ENCODE measurements around the gene S100A5.

The S100A5 gene

GRCh38 chr1:153557877-153558276 is 17.1 kb upstream of the S100A5 start:
- Mint-ChIP-seq H3K27ac (no peak overlapping the region), H3K9me3 (no peaks in the 10 kb centered on the region)

GRCh38 chr1:153556348-153556747 is 15.6 kb upstream of the S100A5 start:
- H3K4me1 Mint-ChIP-seq: peaks cover under 1% of the 10 kb centered on the region
- H3K27me3 Mint-ChIP-seq: no peaks in the 10 kb centered on the region
- H3K4me3 Mint-ChIP-seq: no peak overlapping the region
- H3K9me3 Mint-ChIP-seq: no peaks in the 10 kb centered on the region
- ATAC-seq (no peak), DNase-seq (no peak)
- H3K27ac Mint-ChIP-seq: no peak overlapping the region

More at GRCh38 chr1:153557877-153558276, 17.1 kb upstream of the S100A5 start:
- no peak overlapping the region for H3K4me3 Mint-ChIP-seq
- ATAC-seq (no peak), DNase-seq (no peak)
- no peaks in the 10 kb centered on the region for H3K27me3 Mint-ChIP-seq
- H3K4me1 Mint-ChIP-seq: no peaks in the 10 kb centered on the region

GRCh38 chr1:153553830-153554541 is 13.3 kb upstream of the S100A5 start:
- ATAC-seq (no peak), DNase-seq (no peak)
- peak overlapping the region in 1 of 2 donors; percentile 19 for H3K27ac Mint-ChIP-seq
- peaks cover 18% of the 10 kb centered on the region for H3K4me1 Mint-ChIP-seq
- no peaks in the 10 kb centered on the region for H3K9me3 Mint-ChIP-seq
- no peak overlapping the region for H3K4me3 Mint-ChIP-seq
- no peaks in the 10 kb centered on the region for H3K27me3 Mint-ChIP-seq

DNA sequence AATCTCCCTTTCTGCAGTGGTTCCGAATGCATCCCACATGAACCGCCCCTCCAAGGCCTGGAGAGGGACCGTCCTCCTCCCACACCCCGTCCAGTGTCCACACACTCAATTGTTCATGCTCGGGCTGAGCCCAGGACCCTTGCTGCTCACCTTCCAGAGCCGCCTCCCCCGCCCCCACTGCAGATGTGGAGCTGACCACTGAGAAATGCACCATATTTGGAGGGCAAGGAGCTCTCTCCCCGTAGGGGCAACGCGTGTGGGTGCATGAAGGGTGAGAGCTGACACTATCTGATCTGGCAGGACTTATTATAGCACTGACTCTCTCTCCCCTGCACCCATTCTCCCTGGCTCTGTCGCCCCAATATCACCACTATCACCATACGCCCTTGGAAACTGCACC is 12.4 kb upstream of the S100A5 start:
- DNase-seq (no peak), ATAC-seq (no peak)
- H3K4me3 Mint-ChIP-seq: no peak overlapping the region
- H3K9me3 Mint-ChIP-seq: no peaks in the 10 kb centered on the region
- H3K4me1 Mint-ChIP-seq: peaks cover 27% of the 10 kb centered on the region
- H3K27me3 Mint-ChIP-seq: no peaks in the 10 kb centered on the region
- H3K27ac Mint-ChIP-seq: no peak overlapping the region

GRCh38 chr1:153552335-153552734 is 11.6 kb upstream of the S100A5 start:
- ATAC-seq (no peak), DNase-seq (no peak)
- Mint-ChIP-seq H3K27me3 (no peaks in the 10 kb centered on the region), H3K4me3 (no peak overlapping the region), H3K4me1 (peaks cover 31% of the 10 kb centered on the region), H3K27ac (no peak overlapping the region), H3K9me3 (no peaks in the 10 kb centered on the region)

GRCh38 chr1:153550827-153551500 is 10.2 kb upstream of the S100A5 start:
- Mint-ChIP-seq H3K4me3 (no peak overlapping the region), H3K4me1 (peaks cover 45% of the 10 kb centered on the region), H3K27ac (no peak overlapping the region), H3K9me3 (no peaks in the 10 kb centered on the region), H3K27me3 (no peaks in the 10 kb centered on the region)
- DNase-seq: no peak
- ATAC-seq: no peak

DNA sequence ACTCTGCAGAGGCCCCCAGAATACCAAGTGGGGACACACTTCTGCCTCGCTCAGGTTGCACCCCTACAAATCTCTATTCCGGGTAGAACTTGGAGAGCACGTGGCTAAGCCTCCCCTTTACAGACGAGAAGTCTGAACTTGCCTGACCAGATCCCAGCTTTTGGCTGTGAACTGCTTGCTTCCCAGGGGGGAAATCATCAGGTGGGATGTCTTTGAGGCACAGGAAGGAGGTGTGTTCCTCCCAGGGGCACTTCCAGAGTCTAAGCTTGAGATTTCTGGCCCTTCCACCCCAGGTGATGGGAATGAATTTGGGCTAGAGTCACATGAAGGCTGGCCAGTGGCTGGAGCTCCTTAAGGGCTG is 9.6 kb upstream of the S100A5 start:
- H3K27me3 Mint-ChIP-seq: no peaks in the 10 kb centered on the region
- H3K4me1 Mint-ChIP-seq: peaks cover 51% of the 10 kb centered on the region
- H3K27ac Mint-ChIP-seq: peak overlapping the region in 1 of 2 donors; percentile 82
- DNase-seq (no peak), ATAC-seq (no peak)
- H3K4me3 Mint-ChIP-seq: no peak overlapping the region
- H3K9me3 Mint-ChIP-seq: no peaks in the 10 kb centered on the region

DNA sequence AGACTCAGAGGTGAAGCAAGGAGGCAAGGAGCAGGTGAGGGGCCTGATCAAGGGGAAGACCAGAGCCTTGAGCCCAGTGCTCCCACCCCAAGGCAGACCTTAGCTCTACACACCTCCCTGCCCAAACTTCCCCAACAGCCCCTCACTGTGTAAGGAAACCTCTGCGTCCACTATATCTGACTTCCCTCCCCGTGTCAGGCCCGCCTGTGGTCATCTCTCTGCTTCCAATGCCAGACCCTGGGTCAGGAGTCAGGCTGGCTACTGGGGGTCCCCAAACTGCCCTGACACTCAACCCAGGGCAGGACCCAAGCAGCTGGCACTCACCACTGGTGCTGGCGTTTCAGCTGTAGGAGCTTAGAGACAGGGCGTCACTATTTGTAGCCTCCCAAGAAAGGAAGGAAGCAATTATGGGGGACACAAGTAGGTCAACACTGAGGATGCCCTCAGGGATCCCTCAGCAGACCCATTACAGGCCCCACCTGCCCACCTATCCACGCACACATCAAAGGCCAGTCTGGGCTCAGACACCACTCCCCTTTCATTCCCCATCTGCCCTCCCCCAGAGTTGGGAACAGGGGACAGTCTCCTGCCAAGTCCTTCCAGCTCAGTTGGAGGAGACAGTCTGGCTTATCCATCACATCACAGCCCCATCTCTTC is 9.1 kb upstream of the S100A5 start:
- Mint-ChIP-seq H3K27ac (peak overlapping the region in 1 of 2 donors; percentile 82), H3K9me3 (no peaks in the 10 kb centered on the region), H3K4me1 (peaks cover 56% of the 10 kb centered on the region), H3K4me3 (no peak overlapping the region), H3K27me3 (no peaks in the 10 kb centered on the region)
- ATAC-seq (no peak), DNase-seq (no peak)

- no peak for ATAC-seq
- Mint-ChIP-seq H3K27ac (no peak within 1 kb of the TSS), H3K4me3 (no peak within 1 kb of the TSS), H3K9me3 (no peaks in the 10 kb centered on the region), H3K4me1 (peaks cover 65% of the 10 kb centered on the region), H3K27me3 (no peaks in the 10 kb centered on the region)
- no peak for DNase-seq
Observed at GRCh38 chr1:153548722-153549688, 8.3 kb upstream of the S100A5 start, which contains the start of gene S100A3. Gene S100A3 (minus strand): TSS chr1:153549258. CDS start chr1:153548485, 773 bp downstream.

DNA sequence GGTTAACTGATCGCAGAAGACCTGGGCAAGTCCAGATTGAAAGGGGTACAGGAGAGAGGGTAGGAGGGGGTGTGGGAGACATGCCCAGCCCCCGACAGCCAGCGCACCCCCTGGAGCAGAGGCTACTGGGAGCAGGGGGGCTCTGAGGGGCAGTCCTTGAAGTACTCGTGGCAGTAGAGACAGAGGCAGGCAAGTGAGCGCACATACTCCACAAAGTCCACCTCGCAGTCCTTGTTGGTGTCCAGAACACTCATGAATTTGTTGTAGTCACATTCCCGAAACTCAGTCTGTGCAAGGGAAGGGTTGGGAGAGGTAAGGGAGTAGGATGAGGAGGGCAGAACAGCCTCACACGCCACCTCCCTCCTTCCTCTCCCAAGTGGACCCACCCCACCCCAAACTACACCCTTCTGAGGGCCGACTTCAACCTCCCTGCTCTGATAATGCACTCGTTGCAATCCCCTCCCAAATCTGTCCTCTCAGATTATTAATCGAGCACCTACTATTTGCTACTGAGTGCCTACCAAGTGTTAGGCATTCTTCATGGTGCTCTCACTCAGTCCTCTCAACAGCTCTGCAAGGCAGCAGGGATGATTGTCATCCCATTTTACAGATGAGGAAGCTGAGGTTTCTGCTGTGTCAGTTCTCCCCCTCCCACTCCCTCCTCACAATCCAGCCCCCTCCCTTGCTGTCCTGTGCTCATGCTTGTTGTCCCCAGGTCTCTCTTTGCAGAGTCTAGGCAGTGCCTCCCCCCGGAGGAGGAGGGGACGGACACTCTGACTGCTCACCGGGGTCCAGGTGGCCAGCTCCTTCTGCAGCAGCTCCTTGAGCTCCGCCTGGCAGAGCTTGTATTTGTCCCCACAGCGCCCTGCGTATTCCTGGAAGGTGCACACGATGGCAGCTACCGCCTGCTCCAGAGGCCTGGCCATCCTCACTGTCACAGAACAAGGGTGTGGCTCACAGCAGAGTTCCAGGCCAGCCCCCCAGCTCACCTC is 7.1 kb upstream of the S100A5 start:
- H3K9me3 Mint-ChIP-seq: no peaks in the 10 kb centered on the region
- no peaks in the 10 kb centered on the region for H3K27me3 Mint-ChIP-seq
- DNase-seq: no peak
- peaks cover 76% of the 10 kb centered on the region for H3K4me1 Mint-ChIP-seq
- no peak for ATAC-seq
- peak overlapping the region in 1 of 2 donors; percentile 56 for H3K27ac Mint-ChIP-seq
- H3K4me3 Mint-ChIP-seq: no peak overlapping the region

DNA sequence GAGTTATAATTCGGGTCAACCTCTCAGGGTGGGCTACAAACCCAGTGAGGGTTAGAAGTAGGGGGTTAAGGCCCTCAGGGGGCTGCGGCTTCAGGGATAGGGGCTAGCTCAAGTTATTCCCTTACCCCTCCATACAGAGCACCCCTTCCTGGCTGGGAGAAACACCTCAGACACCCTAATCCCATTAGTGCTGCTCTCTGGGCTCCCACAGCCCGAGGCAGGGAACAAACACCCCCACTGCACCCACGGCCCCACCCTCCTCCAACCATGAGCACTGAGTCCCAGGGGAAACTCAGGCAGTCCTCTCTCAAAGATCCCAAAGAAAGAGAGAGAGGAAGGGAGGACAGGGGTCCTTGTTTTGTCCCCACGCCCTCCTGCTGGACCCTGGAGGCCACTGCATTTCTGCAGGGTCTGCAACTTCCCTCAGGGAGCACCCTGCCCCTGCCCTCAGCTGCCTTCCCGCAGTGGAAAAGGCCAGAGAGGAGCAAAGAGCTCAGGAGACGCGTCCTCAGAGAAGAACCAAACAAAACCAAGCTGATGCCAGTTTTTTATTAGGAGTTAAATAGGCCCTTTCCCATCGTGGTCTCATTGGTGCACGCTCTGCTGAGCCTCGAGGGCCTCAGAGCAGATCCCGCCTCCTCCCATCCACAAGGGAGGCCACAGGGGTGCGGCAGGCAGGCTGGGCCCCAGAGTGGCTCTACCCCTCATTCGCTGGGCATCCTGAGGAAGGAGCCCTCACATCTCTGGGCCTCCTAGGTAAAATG is 6.2 kb upstream of the S100A5 start:
- Mint-ChIP-seq H3K27me3 (no peaks in the 10 kb centered on the region), H3K4me1 (peaks cover 85% of the 10 kb centered on the region), H3K27ac (no peak overlapping the region), H3K4me3 (peak overlapping the region in 1 of 2 donors; percentile 1), H3K9me3 (no peaks in the 10 kb centered on the region)
- ATAC-seq (no peak), DNase-seq (no peak)

- Mint-ChIP-seq H3K9me3 (no peaks in the 10 kb centered on the region), H3K4me3 (peak overlapping the region in 1 of 2 donors; percentile 1), H3K4me1 (peaks cover 91% of the 10 kb centered on the region), H3K27ac (no peak overlapping the region), H3K27me3 (no peaks in the 10 kb centered on the region)
- ATAC-seq (no peak), DNase-seq (no peak)
Observed at GRCh38 chr1:153546371-153546770, 5.6 kb upstream of the S100A5 start.

DNA sequence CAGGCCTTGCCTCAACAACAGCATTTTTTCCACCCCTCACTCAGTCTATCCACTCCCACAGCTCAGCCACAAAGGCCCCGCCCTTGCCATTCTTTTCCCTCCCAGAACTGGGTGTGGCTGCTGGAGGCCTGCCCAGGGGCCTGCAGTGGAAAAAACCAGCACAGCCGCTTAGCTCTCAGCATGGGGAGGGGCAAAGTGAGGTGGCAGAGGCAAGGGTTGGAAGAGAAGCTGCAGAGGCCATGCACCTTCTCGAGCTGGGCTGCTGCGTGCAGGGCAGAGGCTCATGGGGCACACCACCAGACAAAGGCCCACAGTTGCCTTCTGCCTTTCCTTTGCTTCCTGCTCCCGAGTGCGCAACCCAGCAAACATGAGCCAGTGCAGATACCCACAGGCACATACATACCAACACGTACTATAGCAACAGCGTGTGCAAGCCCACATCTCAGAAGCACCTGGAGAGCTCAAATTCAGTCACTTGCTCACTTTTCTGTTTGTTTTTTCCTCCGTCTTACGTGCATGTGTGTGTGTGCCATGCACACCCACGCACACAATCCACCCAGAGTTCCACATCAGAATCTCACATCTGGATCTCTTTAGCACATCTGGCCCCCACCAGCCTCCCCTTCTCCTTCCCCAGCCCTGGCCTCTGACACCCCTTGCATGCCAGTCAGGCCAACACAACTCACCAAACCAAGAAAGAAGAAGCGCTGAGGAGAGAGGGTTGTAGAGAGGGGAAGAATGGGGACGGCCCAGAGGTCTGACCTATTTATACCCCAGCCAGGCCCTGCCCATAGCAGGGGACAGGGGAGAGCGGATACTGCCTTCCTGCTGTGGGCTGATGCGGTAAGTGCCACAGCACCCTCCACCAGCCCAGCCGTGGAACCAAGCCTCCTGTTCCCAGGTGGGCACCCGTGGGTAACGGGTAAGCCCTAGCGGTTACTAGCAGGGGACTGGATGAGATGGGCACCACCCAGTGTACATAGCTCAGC is 4.6 kb upstream of the S100A5 start, which contains the start of gene S100A4:
S100A4 (minus strand) TSS at position 740 of the 989 bp plus-strand sequence. CDS start 1,012 bp downstream, outside the sequence.
- H3K9me3 Mint-ChIP-seq: no peaks in the 10 kb centered on the region
- peak; percentile 86 for ATAC-seq
- peak; percentile 89 to 94 for DNase-seq

More for the DNA sequence above, 4.6 kb upstream of the S100A5 start, which contains the start of gene S100A4:
- peak within 1 kb of the TSS; percentile 89 to 98 for H3K4me3 Mint-ChIP-seq
- peaks cover 94% of the 10 kb centered on the region for H3K4me1 Mint-ChIP-seq
- no peaks in the 10 kb centered on the region for H3K27me3 Mint-ChIP-seq
- peak within 1 kb of the TSS; percentile 99 for H3K27ac Mint-ChIP-seq

All from stimulated activated naive CD8-positive, alpha-beta T cell treated with anti-CD3 and anti-CD28 coated beads, Interleukin-15, amount 100 ng/mL, for 72 hours (primary cell).